HCT116 (cell line): ENCODE results near the gene ART5. TPM values are rescaled to one million over a fixed set of nuclear protein-coding genes. Genes with fewer than 3 reads are reported as not detected.

ENCODE experiments used
- ATAC-seq: fragments of 200-7000 bp; cut with Tn5 transposase; 2 replicates; pipeline ENCODE4 v1.9.1; 2020; ENCODE audit warnings: mild to moderate bottlenecking, moderate library complexity
- BruUV-seq: library from RNA; stranded (reverse); fragments of 400-500 nt; replicated peaks from 2 replicates; lab custom pipeline; 2021; lab: Mats Ljungman, UMichigan
- CTCF ChIA-PET: fragments of 300-600 bp; sonication (Branson Sonifier 250); formaldehyde crosslinking; loops from one replicate; lab custom pipeline; 2021; ENCODE audit warnings: antibody characterized with exemption; lab: Charles Lee
- POLR2A ChIA-PET: fragments of 300-600, 350-600 bp; sonication (Branson Sonifier 250); formaldehyde crosslinking; loops from one replicate; lab custom pipeline; 2021; ENCODE audit warnings: antibody characterized with exemption; lab: Charles Lee
- RAD21 ChIA-PET, 2 experiments: fragments of 300-600 bp; sonication (Branson Sonifier 250); formaldehyde crosslinking; loops; one replicate each; lab custom pipeline; 2023; ENCODE audit warnings: low total read pairs in 2 of 2; ENCODE audit not compliant: uncharacterized antibody in 2 of 2, unreplicated experiment in 2 of 2, low non-redundant PET in 1 of 2; lab: Charles Lee
- DNase-seq: peaks from one replicate; pipeline ENCODE4 v3.0.0-alpha.2; 2010; ENCODE audit warnings: low read depth, low spot score
- H2AFZ ChIP-seq: fragments of 200-600 bp; shearing (Covaris generic), sonication (generic); 2 replicates; pipeline ENCODE4 v1.6.1; 2017; ENCODE audit warnings: low read depth, mixed run types, mixed read lengths, antibody characterized with exemption, low read length; ENCODE audit not compliant: poor library complexity, severe bottlenecking
- H3K27ac ChIP-seq: 2 replicates; pipeline ENCODE4 v1.5.1; 2012; ENCODE audit warnings: low read depth, low read length
- H3K27me3 ChIP-seq: fragments of 200-600 bp; sonication (generic); 2 replicates; pipeline ENCODE4 v1.6.1; 2016; ENCODE audit warnings: mixed run types, low read length, mixed read lengths; ENCODE audit not compliant: insufficient read depth
- H3K36me3 ChIP-seq, 2 experiments: fragments of 200-500 bp in 1 of 2; fragments of 200-600 bp in 1 of 2; sonication (Bioruptor generic) in 1 of 2; sonication (generic) in 1 of 2; 2 replicates each; pipeline versions ENCODE4 v1.5.1 to v1.6.1; 2014 to 2016; ENCODE audit warnings: low read length in 2 of 2, inconsistent platforms in 1 of 2, mixed read lengths in 1 of 2, mixed run types in 1 of 2; ENCODE audit not compliant: insufficient read depth in 2 of 2, control insufficient read depth in 1 of 2
- H3K4me1 ChIP-seq, 2 experiments: fragments of 200-600 bp in 1 of 2; sonication (generic) in 1 of 2; 2 replicates each; pipeline versions ENCODE4 v1.5.1 to v1.6.1; 2012 to 2017; ENCODE audit warnings: low read length in 2 of 2, inconsistent platforms in 1 of 2, mild to moderate bottlenecking in 1 of 2, mixed read lengths in 1 of 2, mixed run types in 1 of 2, moderate library complexity in 1 of 2; ENCODE audit not compliant: insufficient read depth in 2 of 2, control insufficient read depth in 1 of 2
- H3K4me2 ChIP-seq: fragments of 200-600 bp; sonication (generic); 2 replicates; pipeline ENCODE4 v1.6.1; 2017; ENCODE audit warnings: mixed run types, low read length, mixed read lengths
- H3K4me3 ChIP-seq, 2 experiments: fragments of 200-600 bp in 1 of 2; sonication (generic) in 1 of 2; replicated peaks in 1 of 2; 2 replicates each; pipeline ENCODE4 v1.5.1; 2011 to 2016; ENCODE audit warnings: low read length in 2 of 2, control low read depth in 1 of 2, low read depth in 1 of 2, mild to moderate bottlenecking in 1 of 2, mixed read lengths in 1 of 2, mixed run types in 1 of 2
- H3K79me2 ChIP-seq: fragments of 200-600 bp; sonication (generic); 2 replicates; pipeline ENCODE4 v1.6.1; 2017; ENCODE audit warnings: mild to moderate bottlenecking, mixed run types, low read length, moderate library complexity, mixed read lengths; ENCODE audit not compliant: insufficient read depth
- H3K9ac ChIP-seq: fragments of 200-600 bp; sonication (generic); 2 replicates; pipeline ENCODE4 v1.6.1; 2016; ENCODE audit warnings: low read length, mixed read lengths
- H3K9me2 ChIP-seq: fragments of 200-600 bp; sonication (generic), shearing (Covaris generic); 2 replicates; pipeline ENCODE4 v1.6.1; 2017; ENCODE audit warnings: mixed run types, mild to moderate bottlenecking, moderate library complexity; ENCODE audit not compliant: insufficient read depth
- H3K9me3 ChIP-seq, 2 experiments: fragments of 200-500 bp in 1 of 2; fragments of 200-600 bp in 1 of 2; sonication (Bioruptor generic) in 1 of 2; sonication (generic) in 1 of 2; 2 replicates each; pipeline ENCODE4 v1.6.1; 2014 to 2017; ENCODE audit warnings: low read length in 2 of 2, mixed read lengths in 2 of 2, inconsistent platforms in 1 of 2, low read depth in 1 of 2, mild to moderate bottlenecking in 1 of 2, mixed run types in 1 of 2, moderate library complexity in 1 of 2; ENCODE audit not compliant: control insufficient read depth in 1 of 2, insufficient read depth in 1 of 2
- H4K20me1 ChIP-seq: fragments of 200-600 bp; sonication (generic), shearing (Covaris generic); 2 replicates; pipeline ENCODE4 v1.6.1; 2017; ENCODE audit warnings: mixed run types, mild to moderate bottlenecking, moderate library complexity; ENCODE audit not compliant: insufficient read depth
- CBX3 ChIP-seq: IDR thresholded peaks from 2 replicates; pipeline ENCODE4 v1.6.1; 2012; ENCODE audit warnings: low read depth
- CEBPB ChIP-seq: IDR thresholded peaks from 2 replicates; pipeline ENCODE4 v1.6.1; 2012; ENCODE audit warnings: low read depth
- EZH2 ChIP-seq: fragments of 200-600 bp; sonication (generic); IDR thresholded peaks from 2 replicates; pipeline ENCODE4 v1.6.1; 2017; ENCODE audit warnings: antibody characterized with exemption, mixed run types
- EZH2phosphoT487 ChIP-seq: fragments of 200-600 bp; IDR thresholded peaks from 2 replicates; pipeline ENCODE4 v1.6.1; 2018; ENCODE audit warnings: antibody characterized with exemption, borderline replicate concordance
- POLR2AphosphoS5 ChIP-seq: IDR thresholded peaks from 2 replicates; pipeline ENCODE4 v1.6.1; 2011; ENCODE audit warnings: mild to moderate bottlenecking, low read depth, low read length, moderate library complexity
- YY1 ChIP-seq: IDR thresholded peaks from 2 replicates; pipeline ENCODE4 v1.6.1; 2011; ENCODE audit warnings: low read length, low read depth, moderate library complexity, mild to moderate bottlenecking; ENCODE audit not compliant: insufficient replicate concordance; ENCODE audit errors: extremely low read depth
- ZFX ChIP-seq: fragments of 450-650 bp; IDR thresholded peaks from 2 replicates; pipeline ENCODE4 v1.6.1; 2017
- intact Hi-C: fragments of 100-400 bp; cut with micrococcal nuclease; formaldehyde crosslinking; loops from 2 replicates; pipeline ENCODE4 v1.10.0; 2022
- total RNA-seq: library from RNA; stranded (reverse); gene quantifications from one replicate; pipeline ENCODE4 v1.2.1, GENCODE V29; 2021; ENCODE audit not compliant: unreplicated experiment

The ART5 gene
- total RNA-seq, 1 experiment from 2014 or later, result 5.6 TPM

- TF ChIP-seq CBX3, result no peak
Measured at GRCh38 chr11:3664032-3664630, 22.3 kb upstream of the ART5 start (continued).

- intact Hi-C loops, result no loop called here
- BruUV-seq, result TSS peak; percentile 23
- no peak for DNase-seq
- POLR2A ChIA-PET, result no interaction called here
- no peak overlapping the region for H3K4me2 ChIP-seq
- H3K36me3 ChIP-seq, result no peaks in the 10 kb centered on the region; a peak in 1 of 4 replicates
- H3K9ac ChIP-seq, result no peak overlapping the region
- H3K4me1 ChIP-seq, result no peaks in the 10 kb centered on the region
- H2AFZ ChIP-seq, result no peak overlapping the region
- no peaks in the 10 kb centered on the region for H3K27me3 ChIP-seq
- RAD21 ChIA-PET, result no interaction called here
- H3K9me2 ChIP-seq, result no peaks in the 10 kb centered on the region
- no peak for ATAC-seq
- CTCF ChIA-PET, result no interaction called here
- H3K4me3 ChIP-seq, result no peak overlapping the region
- no peak overlapping the region for H3K27ac ChIP-seq
- H4K20me1 ChIP-seq, result no peaks in the 10 kb centered on the region
- no peak for TF ChIP-seq POLR2AphosphoS5
- TF ChIP-seq CBX3, result no peak
- TF ChIP-seq YY1, result no peak
- no peak for TF ChIP-seq EZH2
- no peak for TF ChIP-seq CEBPB
- TF ChIP-seq EZH2phosphoT487, result no peak
- H3K79me2 ChIP-seq, result no peaks in the 10 kb centered on the region
- no peaks in the 10 kb centered on the region for H3K9me3 ChIP-seq
Measured at GRCh38 chr11:3662856-3663255, 21.1 kb upstream of the ART5 start.

GRCh38 chr11:3660960-3661359 is 19.2 kb upstream of the ART5 start:
- intact Hi-C loops, result no loop called here
- ChIA-PET RAD21 (no interaction called here), CTCF (no interaction called here), POLR2A (no interaction called here)
- Histone ChIP-seq H3K27me3 (no peaks in the 10 kb centered on the region), H3K27ac (no peak overlapping the region), H3K4me1 (no peaks in the 10 kb centered on the region), H3K4me2 (no peak overlapping the region), H2AFZ (no peak overlapping the region), H3K4me3 (no peak overlapping the region), H3K9me3 (no peaks in the 10 kb centered on the region), H4K20me1 (no peaks in the 10 kb centered on the region), H3K79me2 (no peaks in the 10 kb centered on the region), H3K9me2 (no peaks in the 10 kb centered on the region), H3K9ac (no peak overlapping the region), H3K36me3 (no peaks in the 10 kb centered on the region)
- no TSS peak for BruUV-seq
- DNase-seq (no peak), ATAC-seq (no peak)
- no peak for TF ChIP-seq ZFX
